Neural progenitor cell (in vitro differentiated cells): ENCODE measurements around the gene POU6F2. TPM values are rescaled to one million over a fixed set of nuclear protein-coding genes. Genes with fewer than 3 reads are reported as not detected.

Experiments
- DNase-seq: peaks from one replicate; pipeline ENCODE4 v3.0.0-alpha.2; 2016; ENCODE audit warnings: low spot score
- H2AFZ ChIP-seq: fragments of 200-600 bp; sonication (generic); replicated peaks from 2 replicates; pipeline ENCODE4 v1.6.1; 2016; ENCODE audit warnings: antibody characterized with exemption
- H3F3A ChIP-seq: fragments of 200-600 bp; sonication (generic); 2 replicates; pipeline ENCODE4 v1.6.1; 2016; ENCODE audit warnings: antibody characterized with exemption, low read depth
- H3K27ac ChIP-seq: fragments of 200-600 bp; sonication (generic); 2 replicates; pipeline ENCODE4 v1.5.1; 2016; ENCODE audit warnings: mild to moderate bottlenecking
- H3K27me3 ChIP-seq: fragments of 200-600 bp; sonication (generic); 2 replicates; pipeline ENCODE4 v1.6.1; 2016; ENCODE audit warnings: mild to moderate bottlenecking, moderate library complexity
- H3K36me3 ChIP-seq: fragments of 200-600 bp; sonication (generic); 2 replicates; pipeline ENCODE4 v1.5.1; 2016
- H3K4me1 ChIP-seq: fragments of 200-600 bp; sonication (generic); 2 replicates; pipeline ENCODE4 v1.6.1; 2016; ENCODE audit warnings: mixed run types
- H3K4me2 ChIP-seq: fragments of 200-600 bp; sonication (generic); 2 replicates; pipeline ENCODE4 v1.6.1; 2016
- H3K4me3 ChIP-seq: fragments of 200-600 bp; sonication (generic); 2 replicates; pipeline ENCODE4 v1.5.1; 2016
- H3K79me2 ChIP-seq: fragments of 200-600 bp; sonication (generic); 2 replicates; pipeline ENCODE4 v1.6.1; 2016; ENCODE audit warnings: low read depth
- H3K9ac ChIP-seq: fragments of 200-600 bp; sonication (generic); 2 replicates; pipeline ENCODE4 v1.6.1; 2016
- H3K9me3 ChIP-seq: fragments of 200-600 bp; sonication (generic); 2 replicates; pipeline ENCODE4 v1.5.1; 2016; ENCODE audit warnings: low read depth
- H4K20me1 ChIP-seq: fragments of 200-600 bp; sonication (generic); 2 replicates; pipeline ENCODE4 v1.6.1; 2016; ENCODE audit warnings: low read depth
- H3K27ac Mint-ChIP-seq: 3 replicates; pipeline ENCODE4 v1.8.0; 2021; ENCODE audit warnings: mixed read lengths
- H3K27me3 Mint-ChIP-seq: 2 replicates; pipeline ENCODE4 v1.8.0; 2022; ENCODE audit warnings: low read depth, mild to moderate bottlenecking, inconsistent platforms, moderate library complexity, mixed read lengths; ENCODE audit not compliant: insufficient read depth
- H3K36me3 Mint-ChIP-seq: 3 replicates; pipeline ENCODE4 v1.8.0; 2021; ENCODE audit warnings: mixed read lengths
- H3K4me1 Mint-ChIP-seq: 3 replicates; pipeline ENCODE4 v1.8.0; 2021; ENCODE audit warnings: mixed read lengths
- H3K4me3 Mint-ChIP-seq: 3 replicates; pipeline ENCODE4 v1.8.0; 2021; ENCODE audit warnings: mild to moderate bottlenecking, moderate library complexity, mixed read lengths
- H3K9me3 Mint-ChIP-seq: 3 replicates; pipeline ENCODE4 v1.8.0; 2020; ENCODE audit warnings: mixed read lengths
- EZH2 ChIP-seq: fragments of 200-600 bp; sonication (generic); IDR thresholded peaks from 2 replicates; pipeline ENCODE4 v1.6.1; 2017; ENCODE audit warnings: antibody characterized with exemption, mild to moderate bottlenecking, moderate library complexity
- EZH2phosphoT487 ChIP-seq: fragments of 200-600 bp; sonication (generic); IDR thresholded peaks from 2 replicates; pipeline ENCODE4 v1.6.1; 2017; ENCODE audit warnings: antibody characterized with exemption
- total RNA-seq: library from RNA; depleted of rRNA; stranded (reverse); fragments of >200 nt; gene quantifications from 2 replicates; pipeline ENCODE4 v1.2.3, GENCODE V29; 2015; ENCODE audit warnings: low replicate concordance
- TF ChIP-seq, protein P1 (sequence below): fragments of 200-600 bp; sonication (generic); IDR thresholded peaks from 2 replicates; pipeline ENCODE4 v1.5.1; 2017; ENCODE audit warnings: antibody characterized with exemption, mild to moderate bottlenecking

Gene POU6F2
- total RNA-seq, 1 donor from 2014 or later, result 3.4 TPM

DNA sequence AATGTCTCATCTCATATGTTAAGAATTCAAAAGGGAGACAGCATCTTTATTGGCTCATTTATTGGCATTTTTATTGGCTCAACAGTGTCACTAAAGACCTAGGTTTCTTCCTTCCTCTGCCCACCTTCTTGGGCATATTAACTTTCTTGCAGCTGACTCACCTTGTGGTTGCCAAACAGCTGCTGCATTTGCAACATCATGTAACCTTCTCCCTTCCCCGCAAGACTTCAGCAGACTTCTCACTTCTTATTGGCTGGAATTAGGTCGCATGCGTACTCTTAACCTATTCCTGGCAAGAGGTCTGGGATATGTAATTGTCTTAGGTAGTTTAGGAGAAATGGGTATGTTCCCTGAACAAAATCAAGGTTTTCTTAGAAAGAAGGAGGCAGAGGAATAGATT is 263.2 kb downstream of the POU6F2 start:
- Histone ChIP-seq H3K9ac (no peak overlapping the region), H3K27ac (no peak overlapping the region), H2AFZ (no peak overlapping the region), H3K9me3 (peaks cover 8% of the 10 kb centered on the region), H3K79me2 (no peaks in the 10 kb centered on the region), H3K4me3 (no peak overlapping the region), H3K36me3 (no peaks in the 10 kb centered on the region), H3K4me2 (no peak overlapping the region), H3K4me1 (peaks cover 7% of the 10 kb centered on the region), H3F3A (no peaks in the 10 kb centered on the region), H4K20me1 (no peaks in the 10 kb centered on the region), H3K27me3 (no peaks in the 10 kb centered on the region)
- Mint-ChIP-seq H3K4me3 (no peak overlapping the region), H3K9me3 (peaks cover 5% of the 10 kb centered on the region), H3K27ac (no peak overlapping the region), H3K4me1 (no peaks in the 10 kb centered on the region), H3K36me3 (no peaks in the 10 kb centered on the region), H3K27me3 (no peaks in the 10 kb centered on the region)
- no peak for TF ChIP-seq EZH2phosphoT487
- TF ChIP-seq, protein P1, sequence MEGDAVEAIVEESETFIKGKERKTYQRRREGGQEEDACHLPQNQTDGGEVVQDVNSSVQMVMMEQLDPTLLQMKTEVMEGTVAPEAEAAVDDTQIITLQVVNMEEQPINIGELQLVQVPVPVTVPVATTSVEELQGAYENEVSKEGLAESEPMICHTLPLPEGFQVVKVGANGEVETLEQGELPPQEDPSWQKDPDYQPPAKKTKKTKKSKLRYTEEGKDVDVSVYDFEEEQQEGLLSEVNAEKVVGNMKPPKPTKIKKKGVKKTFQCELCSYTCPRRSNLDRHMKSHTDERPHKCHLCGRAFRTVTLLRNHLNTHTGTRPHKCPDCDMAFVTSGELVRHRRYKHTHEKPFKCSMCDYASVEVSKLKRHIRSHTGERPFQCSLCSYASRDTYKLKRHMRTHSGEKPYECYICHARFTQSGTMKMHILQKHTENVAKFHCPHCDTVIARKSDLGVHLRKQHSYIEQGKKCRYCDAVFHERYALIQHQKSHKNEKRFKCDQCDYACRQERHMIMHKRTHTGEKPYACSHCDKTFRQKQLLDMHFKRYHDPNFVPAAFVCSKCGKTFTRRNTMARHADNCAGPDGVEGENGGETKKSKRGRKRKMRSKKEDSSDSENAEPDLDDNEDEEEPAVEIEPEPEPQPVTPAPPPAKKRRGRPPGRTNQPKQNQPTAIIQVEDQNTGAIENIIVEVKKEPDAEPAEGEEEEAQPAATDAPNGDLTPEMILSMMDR, result no peak
- no peak for TF ChIP-seq EZH2
- DNase-seq, result no peak

DNA sequence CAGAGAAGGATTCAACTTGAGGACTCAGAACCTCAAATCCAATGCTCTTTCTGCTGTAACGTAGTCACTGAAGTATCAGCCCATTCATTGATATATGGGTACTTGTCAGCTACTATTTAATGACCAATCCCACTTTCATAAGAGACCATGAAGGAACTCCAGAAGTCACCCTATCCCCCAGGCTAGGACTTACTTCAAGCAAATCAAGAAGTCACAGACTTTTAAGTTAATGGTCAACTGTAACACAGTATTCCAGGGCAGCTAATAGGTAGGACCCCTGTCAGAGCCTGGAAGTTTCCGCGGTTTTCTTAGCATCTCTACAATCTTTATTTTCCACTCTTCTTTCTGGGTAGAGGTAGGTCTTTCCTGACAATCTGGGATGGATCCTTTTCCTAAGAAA is 269.9 kb downstream of the POU6F2 start:
- H3K27ac Mint-ChIP-seq, result no peak overlapping the region
- H3K9me3 ChIP-seq, result no peaks in the 10 kb centered on the region
- H3K79me2 ChIP-seq, result no peaks in the 10 kb centered on the region
- no peaks in the 10 kb centered on the region for H3K36me3 ChIP-seq
- H3K9me3 Mint-ChIP-seq, result no peaks in the 10 kb centered on the region
- DNase-seq, result no peak
- H3K36me3 Mint-ChIP-seq, result no peaks in the 10 kb centered on the region
- peaks cover 14% of the 10 kb centered on the region for H3K4me1 ChIP-seq
- H3K27me3 Mint-ChIP-seq, result no peaks in the 10 kb centered on the region
- no peak overlapping the region for H3K4me2 ChIP-seq
- H3K4me1 Mint-ChIP-seq, result peaks cover 24% of the 10 kb centered on the region
- TF ChIP-seq, protein P1, result no peak
- TF ChIP-seq EZH2phosphoT487 (no peak), EZH2 (no peak)
- no peak overlapping the region for H3K4me3 Mint-ChIP-seq
- H2AFZ ChIP-seq, result no peak overlapping the region
- no peak overlapping the region for H3K9ac ChIP-seq
- no peak overlapping the region for H3K27ac ChIP-seq
- H3K27me3 ChIP-seq, result no peaks in the 10 kb centered on the region
- no peaks in the 10 kb centered on the region for H3F3A ChIP-seq
- H4K20me1 ChIP-seq, result no peaks in the 10 kb centered on the region
- H3K4me3 ChIP-seq, result no peak overlapping the region

DNA sequence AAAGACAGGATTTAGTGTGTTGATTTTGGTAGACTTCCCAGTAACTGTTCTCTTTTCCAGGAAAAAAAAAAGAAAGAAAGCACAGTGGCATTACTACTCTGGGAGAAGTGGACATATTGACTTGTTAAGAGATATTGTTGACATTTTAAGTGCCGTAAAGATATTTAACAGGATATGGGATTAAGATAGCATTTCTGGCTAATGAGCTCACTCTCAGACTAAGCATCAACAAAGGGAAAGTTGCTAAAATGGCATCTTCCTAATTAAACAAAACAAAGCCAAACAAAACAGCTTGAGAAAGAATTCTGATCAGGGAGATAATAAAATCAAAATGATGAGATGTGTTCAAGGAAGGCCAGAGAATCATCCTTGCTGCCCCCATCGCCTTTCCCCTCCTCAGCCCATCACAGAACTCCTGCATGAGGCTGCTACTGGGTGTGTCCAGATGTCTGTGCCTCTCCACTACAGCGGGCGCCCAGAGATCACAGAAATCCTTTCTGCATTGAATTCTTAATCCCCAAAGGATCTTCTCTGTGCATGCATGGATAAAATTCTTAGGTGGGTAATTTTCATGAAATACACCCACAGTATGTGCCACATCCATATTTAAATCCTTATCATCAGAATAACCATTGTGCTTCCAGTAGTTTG is 270.5 kb downstream of the POU6F2 start:
- Histone ChIP-seq H2AFZ (no peak overlapping the region), H3K4me2 (no peak overlapping the region), H3K9ac (no peak overlapping the region), H3K79me2 (no peaks in the 10 kb centered on the region), H3K4me1 (peaks cover 14% of the 10 kb centered on the region), H3K9me3 (no peaks in the 10 kb centered on the region), H3K36me3 (no peaks in the 10 kb centered on the region), H3F3A (no peaks in the 10 kb centered on the region), H3K4me3 (no peak overlapping the region), H4K20me1 (no peaks in the 10 kb centered on the region), H3K27me3 (no peaks in the 10 kb centered on the region), H3K27ac (no peak overlapping the region)
- H3K36me3 Mint-ChIP-seq, result no peaks in the 10 kb centered on the region
- peaks cover 29% of the 10 kb centered on the region for H3K4me1 Mint-ChIP-seq
- no peak overlapping the region for H3K4me3 Mint-ChIP-seq
- no peak overlapping the region for H3K27ac Mint-ChIP-seq
- DNase-seq, result no peak
- TF ChIP-seq, protein P1, result no peak
- no peak for TF ChIP-seq EZH2
- no peak for TF ChIP-seq EZH2phosphoT487
- H3K9me3 Mint-ChIP-seq, result no peaks in the 10 kb centered on the region
- no peaks in the 10 kb centered on the region for H3K27me3 Mint-ChIP-seq
